Peyer's patch (tissue), 4 donors: ENCODE measurements around the gene ME1.

Experiments
- CTCF ChIP-seq, 6 experiments: fragments of 450-650 bp in 4 of 6; fragments of 200-600 bp in 2 of 6; sonication (generic) in 1 of 6; IDR thresholded peaks; one replicate each; pipeline ENCODE4 v1.5.1; 2017 to 2019; ENCODE audit warnings: antibody characterized with exemption in 6 of 6, mild to moderate bottlenecking in 3 of 6, moderate library complexity in 1 of 6
- POLR2A ChIP-seq, 2 donors: fragments of 450-650 bp; IDR thresholded peaks; one replicate each; pipeline ENCODE4 v1.5.1; 2017; ENCODE audit warnings: antibody characterized with exemption in 2 of 2, mild to moderate bottlenecking in 2 of 2, moderate library complexity in 2 of 2

GRCh38 chr6:83384751-83385150 is 46.1 kb downstream of the ME1 start:
- no peak for TF ChIP-seq POLR2A (IDR thresholded peaks at IDR 0.05)
- TF ChIP-seq CTCF (IDR thresholded peaks at IDR 0.05), result no peak
